ENCODE data around the gene TRIM72. TPM values are rescaled to one million over a fixed set of nuclear protein-coding genes. Genes with fewer than 3 reads are reported as not detected.

TRIM72 gene, protein sequence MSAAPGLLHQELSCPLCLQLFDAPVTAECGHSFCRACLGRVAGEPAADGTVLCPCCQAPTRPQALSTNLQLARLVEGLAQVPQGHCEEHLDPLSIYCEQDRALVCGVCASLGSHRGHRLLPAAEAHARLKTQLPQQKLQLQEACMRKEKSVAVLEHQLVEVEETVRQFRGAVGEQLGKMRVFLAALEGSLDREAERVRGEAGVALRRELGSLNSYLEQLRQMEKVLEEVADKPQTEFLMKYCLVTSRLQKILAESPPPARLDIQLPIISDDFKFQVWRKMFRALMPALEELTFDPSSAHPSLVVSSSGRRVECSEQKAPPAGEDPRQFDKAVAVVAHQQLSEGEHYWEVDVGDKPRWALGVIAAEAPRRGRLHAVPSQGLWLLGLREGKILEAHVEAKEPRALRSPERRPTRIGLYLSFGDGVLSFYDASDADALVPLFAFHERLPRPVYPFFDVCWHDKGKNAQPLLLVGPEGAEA
- polyA plus RNA-seq (2013, experiment 1 of 2) = 0.03 TPM
- 0.01 TPM for polyA plus RNA-seq (2013, experiment 2 of 2)

DNA sequence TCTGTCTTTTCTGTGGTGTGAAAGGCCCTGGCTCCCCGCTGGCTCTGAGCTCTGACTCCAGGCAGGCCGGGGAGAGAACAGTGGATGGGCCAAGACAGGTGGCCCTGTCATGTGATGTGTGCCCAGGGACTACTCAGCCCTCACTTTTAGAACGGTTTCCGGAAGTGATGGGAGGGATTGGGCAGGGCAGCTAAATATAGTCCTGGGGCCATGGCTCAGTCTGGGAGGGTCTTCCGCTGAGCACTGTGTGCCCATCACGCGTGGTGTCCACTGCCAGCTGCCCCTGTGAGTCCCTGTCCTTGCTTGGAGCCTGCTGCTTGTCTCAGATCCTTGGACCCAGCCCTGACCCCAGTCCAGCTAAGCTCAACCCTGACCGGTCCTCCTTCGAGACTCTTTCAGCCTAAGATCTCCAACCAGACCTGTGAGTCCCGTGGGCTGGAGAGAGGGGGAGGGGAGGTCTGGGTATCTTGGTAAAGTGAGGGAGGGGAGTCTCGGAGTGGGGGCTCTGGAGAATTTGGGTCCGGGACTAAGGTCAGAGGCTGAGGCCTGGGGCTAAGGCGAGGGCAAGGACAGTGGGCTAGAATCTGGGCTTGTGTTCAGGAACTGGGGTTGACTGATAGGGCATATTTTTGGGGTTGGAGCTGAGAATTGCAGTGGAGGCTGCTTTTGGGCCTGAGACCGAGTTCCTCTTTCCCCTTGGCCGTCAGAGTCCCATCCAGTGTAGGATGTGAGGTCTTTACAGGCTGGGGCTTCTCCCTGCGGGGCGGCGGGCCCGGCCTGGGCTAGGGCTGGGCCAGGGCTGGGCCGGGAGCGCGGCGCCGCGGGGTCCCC lies at the start of gene TRIM72:
Gene TRIM72 (plus strand): TSS at position 243 of the 831 bp plus-strand sequence. CDS start 620 bp downstream, outside the sequence.
- peak within 1 kb of the TSS; percentile 29 to 79 for H3K4me3 ChIP-seq (ENCODE audit: low read length in 2 of 2)
- no peak for DNase-seq (ENCODE audit: low spot score)
- H2BK12ac ChIP-seq (ENCODE audit: low read length) = peak within 1 kb of the TSS; percentile 67
- peak within 1 kb of the TSS; percentile 32 for H2BK15ac ChIP-seq (ENCODE audit: low read length)
- H3K4me1 ChIP-seq (ENCODE audit: control insufficient read depth in 2 of 2, insufficient read depth in 1 of 2, low read depth in 1 of 2, low read length in 2 of 2) = peaks cover 10 to 15% of the 10 kb centered on the region in 2 donors
- no peak within 1 kb of the TSS for H4K91ac ChIP-seq (ENCODE audit: low read depth, low read length, poor library complexity)
- no peak within 1 kb of the TSS for H4K8ac ChIP-seq (ENCODE audit: low read depth, low read length)
- no peak within 1 kb of the TSS for H3K27ac ChIP-seq (replicated peaks; ENCODE audit: low read length)
- peaks cover 0 to 3% of the 10 kb centered on the region in 2 donors for H3K9me3 ChIP-seq (replicated peaks in 1 of 2; ENCODE audit: control insufficient read depth in 2 of 2, insufficient read depth in 1 of 2, low read depth in 1 of 2, low read length in 2 of 2)
- no CpG with 5 or more reads among the region's 25 CpGs for WGBS, 2 donors (ENCODE audit: extremely low coverage in 2 of 2, insufficient read length in 2 of 2, insufficient replicate concordance in 1 of 2)
- peak within 1 kb of the TSS; percentile 82 for H2AFZ ChIP-seq (ENCODE audit: low read length)
- peaks cover 24 to 85% (median 52%) of the 10 kb centered on the region in 3 experiments for H3K27me3 ChIP-seq (ENCODE audit: control insufficient read depth in 3 of 3, insufficient read depth in 3 of 3, low read depth in 1 of 3, low read length in 3 of 3)
- no peak within 1 kb of the TSS for H2BK5ac ChIP-seq (ENCODE audit: low read length)
- H2AK5ac ChIP-seq (ENCODE audit: low read depth, low read length) = peak within 1 kb of the TSS; percentile 5
- H3K79me1 ChIP-seq (ENCODE audit: low read depth, low read length) = no peaks in the 10 kb centered on the region
- no peak within 1 kb of the TSS for H2BK120ac ChIP-seq (ENCODE audit: low read depth, low read length)
- H3K9ac ChIP-seq (ENCODE audit: low read depth, low read length, poor library complexity) = peak within 1 kb of the TSS; percentile 93
- H3K4ac ChIP-seq (ENCODE audit: low read length) = no peak within 1 kb of the TSS
- H3K23ac ChIP-seq (ENCODE audit: low read depth, low read length, poor library complexity) = peak within 1 kb of the TSS; percentile 37
- H3K18ac ChIP-seq (ENCODE audit: low read length) = peak within 1 kb of the TSS; percentile 95
- H3K36me3 ChIP-seq (replicated peaks in 1 of 2; ENCODE audit: control insufficient read depth in 2 of 2, insufficient read depth in 2 of 2, low read length in 2 of 2) = no peaks in the 10 kb centered on the region
- peak within 1 kb of the TSS; percentile 98 for H3K4me2 ChIP-seq (ENCODE audit: insufficient read depth, low read length, poor library complexity, severe bottlenecking)
- peak within 1 kb of the TSS; percentile 92 for H3K14ac ChIP-seq (ENCODE audit: low read length)

DNA sequence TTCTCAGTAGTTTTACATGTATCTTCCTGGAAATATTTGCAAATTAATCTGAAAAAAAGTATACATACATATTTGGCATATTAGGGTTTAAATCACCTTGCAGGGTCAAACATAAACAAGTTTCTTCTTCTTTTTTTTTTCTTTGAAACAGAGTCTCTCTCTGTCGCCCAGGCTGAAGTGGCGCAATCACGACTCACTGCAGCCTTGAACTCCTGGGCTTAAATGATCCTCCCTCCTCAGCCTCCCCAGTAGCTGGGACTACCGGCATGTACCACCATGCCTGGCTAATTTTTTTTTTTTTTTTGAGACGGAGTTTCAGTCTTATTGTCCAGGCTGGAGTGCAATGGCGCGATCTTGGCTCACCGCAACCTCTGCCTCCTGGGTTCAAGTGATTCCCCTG lies 46.6 kb upstream of the TRIM72 start:
- DNase-seq (ENCODE audit: low spot score) = no peak
- Histone ChIP-seq H3K23ac (ENCODE audit: low read depth, low read length, poor library complexity) (no peak overlapping the region), H3K27me3 (ENCODE audit: control insufficient read depth in 3 of 3, insufficient read depth in 3 of 3, low read depth in 1 of 3, low read length in 3 of 3) (peaks cover 0 to 3% (median 0%) of the 10 kb centered on the region in 3 experiments), H3K14ac (ENCODE audit: low read length) (no peak overlapping the region), H4K91ac (ENCODE audit: low read depth, low read length, poor library complexity) (no peak overlapping the region), H3K9ac (ENCODE audit: low read depth, low read length, poor library complexity) (no peak overlapping the region), H2BK5ac (ENCODE audit: low read length) (no peak overlapping the region), H3K18ac (ENCODE audit: low read length) (no peak overlapping the region), H2AK5ac (ENCODE audit: low read depth, low read length) (no peak overlapping the region), H3K4me3 (ENCODE audit: low read length in 2 of 2) (no peak overlapping the region), H2BK12ac (ENCODE audit: low read length) (no peak overlapping the region), H2AFZ (ENCODE audit: low read length) (no peak overlapping the region), H2BK15ac (ENCODE audit: low read length) (no peak overlapping the region), H3K79me1 (ENCODE audit: low read depth, low read length) (no peaks in the 10 kb centered on the region), H3K9me3 (replicated peaks in 1 of 2; ENCODE audit: control insufficient read depth in 2 of 2, insufficient read depth in 1 of 2, low read depth in 1 of 2, low read length in 2 of 2) (peaks cover 0 to 5% of the 10 kb centered on the region in 2 donors), H2BK120ac (ENCODE audit: low read depth, low read length) (no peak overlapping the region), H3K4me1 (ENCODE audit: control insufficient read depth in 2 of 2, insufficient read depth in 1 of 2, low read depth in 1 of 2, low read length in 2 of 2) (peaks cover 3 to 5% of the 10 kb centered on the region in 2 donors), H3K27ac (replicated peaks; ENCODE audit: low read length) (no peak overlapping the region), H3K4me2 (ENCODE audit: insufficient read depth, low read length, poor library complexity, severe bottlenecking) (no peak overlapping the region), H4K8ac (ENCODE audit: low read depth, low read length) (no peak overlapping the region), H3K36me3 (replicated peaks in 1 of 2; ENCODE audit: control insufficient read depth in 2 of 2, insufficient read depth in 2 of 2, low read length in 2 of 2) (no peaks in the 10 kb centered on the region), H3K4ac (ENCODE audit: low read length) (no peak overlapping the region)
- WGBS, 2 donors (ENCODE audit: extremely low coverage in 2 of 2, insufficient read length in 2 of 2, insufficient replicate concordance in 1 of 2) = no CpG with 5 or more reads among the region's 8 CpGs

DNA sequence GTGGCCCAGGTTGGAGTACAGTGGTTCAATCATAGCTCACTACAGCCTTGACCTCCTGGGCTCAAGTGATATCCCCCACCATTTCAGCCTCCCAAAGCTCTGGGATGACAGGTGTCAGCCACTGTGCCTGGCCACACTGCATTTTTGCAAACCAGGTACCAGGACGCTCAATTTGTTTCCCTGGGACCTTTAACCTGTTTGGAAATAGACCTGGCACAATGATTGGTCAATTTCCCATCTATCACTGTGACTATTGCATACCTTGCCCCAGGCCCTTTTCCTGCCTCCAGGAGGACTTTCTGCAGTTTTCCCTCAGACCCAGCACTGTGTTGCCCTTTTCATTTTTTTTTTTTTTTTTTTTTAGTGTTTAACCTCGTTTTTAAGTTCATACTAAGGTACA lies 45.1 kb upstream of the TRIM72 start:
- Histone ChIP-seq H3K4me1 (ENCODE audit: control insufficient read depth in 2 of 2, insufficient read depth in 1 of 2, low read depth in 1 of 2, low read length in 2 of 2) (peaks cover 3 to 5% of the 10 kb centered on the region in 2 donors), H3K27ac (replicated peaks; ENCODE audit: low read length) (no peak overlapping the region), H3K23ac (ENCODE audit: low read depth, low read length, poor library complexity) (no peak overlapping the region)

More for the DNA sequence above, 45.1 kb upstream of the TRIM72 start:
- Histone ChIP-seq H3K9ac (ENCODE audit: low read depth, low read length, poor library complexity) (no peak overlapping the region), H2BK15ac (ENCODE audit: low read length) (no peak overlapping the region), H2BK5ac (ENCODE audit: low read length) (no peak overlapping the region), H3K4me3 (ENCODE audit: low read length in 2 of 2) (no peak overlapping the region), H3K18ac (ENCODE audit: low read length) (no peak overlapping the region), H3K14ac (ENCODE audit: low read length) (no peak overlapping the region), H4K91ac (ENCODE audit: low read depth, low read length, poor library complexity) (no peak overlapping the region), H2BK120ac (ENCODE audit: low read depth, low read length) (no peak overlapping the region), H3K27me3 (ENCODE audit: control insufficient read depth in 3 of 3, insufficient read depth in 3 of 3, low read depth in 1 of 3, low read length in 3 of 3) (peaks cover 0 to 3% (median 0%) of the 10 kb centered on the region in 3 experiments), H3K79me1 (ENCODE audit: low read depth, low read length) (no peaks in the 10 kb centered on the region), H2AK5ac (ENCODE audit: low read depth, low read length) (no peak overlapping the region), H3K9me3 (replicated peaks in 1 of 2; ENCODE audit: control insufficient read depth in 2 of 2, insufficient read depth in 1 of 2, low read depth in 1 of 2, low read length in 2 of 2) (peaks cover 0 to 5% of the 10 kb centered on the region in 2 donors), H3K4ac (ENCODE audit: low read length) (no peak overlapping the region), H2AFZ (ENCODE audit: low read length) (no peak overlapping the region), H4K8ac (ENCODE audit: low read depth, low read length) (no peak overlapping the region), H3K36me3 (replicated peaks in 1 of 2; ENCODE audit: control insufficient read depth in 2 of 2, insufficient read depth in 2 of 2, low read length in 2 of 2) (no peaks in the 10 kb centered on the region), H3K4me2 (ENCODE audit: insufficient read depth, low read length, poor library complexity, severe bottlenecking) (no peak overlapping the region), H2BK12ac (ENCODE audit: low read length) (no peak overlapping the region)
- no CpG with 5 or more reads among the region's 2 CpGs for WGBS, 2 donors (ENCODE audit: extremely low coverage in 2 of 2, insufficient read length in 2 of 2, insufficient replicate concordance in 1 of 2)
- DNase-seq (ENCODE audit: low spot score) = no peak
